NCI-H187 treated with DMSO at 0.1 percent for 48 hours (cell line): ENCODE results near the gene FARP1.
A peak's percentile ranks its signal among the peaks of the same experiment; 100 is the strongest.

Experiments
- DNase-seq: peaks from one replicate; lab custom pipeline; 2025; lab: John Stamatoyannopoulos, UW

FARP1 gene

DNA sequence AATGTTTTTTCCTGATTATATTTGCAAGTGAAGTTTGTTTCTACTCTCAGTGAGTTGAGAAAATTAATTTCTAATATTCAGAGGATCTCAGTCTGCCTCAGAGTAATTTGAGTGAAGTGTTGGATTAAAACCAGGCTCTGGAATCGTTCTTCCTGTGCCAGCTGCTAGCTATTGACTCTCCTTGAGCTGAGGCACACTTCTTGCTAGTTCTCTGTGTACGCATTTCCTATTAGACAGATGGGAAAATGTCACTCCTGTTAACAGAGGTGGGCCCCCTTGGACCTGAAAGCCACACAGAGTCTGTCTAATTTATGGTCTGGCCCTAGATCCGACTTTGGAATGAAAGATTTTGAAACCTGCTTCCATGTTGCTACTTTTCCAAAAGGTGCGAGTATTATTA, 141.8 kb downstream of the FARP1 start:
- DNase-seq, result no peak

DNA sequence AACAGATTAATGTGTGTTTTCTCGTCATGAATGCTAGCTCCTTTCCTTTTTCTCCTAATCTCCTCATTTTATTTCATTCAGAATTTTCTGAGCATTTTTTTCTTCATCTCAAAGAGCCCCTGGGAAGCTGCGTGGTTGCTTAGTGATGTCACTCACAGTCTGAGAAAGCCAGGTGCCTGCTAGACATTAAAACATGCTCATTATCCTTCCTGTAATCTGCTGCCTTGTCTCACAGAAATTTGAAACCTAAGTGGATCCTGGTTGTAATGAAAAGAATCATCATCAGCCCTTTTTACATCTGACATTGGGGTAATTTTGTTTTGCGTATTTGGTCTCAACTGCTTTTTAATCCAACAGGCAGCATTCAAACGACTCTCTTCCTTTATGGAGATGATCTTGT, 142.4 kb downstream of the FARP1 start:
- DNase-seq, result peak; percentile 94

DNA sequence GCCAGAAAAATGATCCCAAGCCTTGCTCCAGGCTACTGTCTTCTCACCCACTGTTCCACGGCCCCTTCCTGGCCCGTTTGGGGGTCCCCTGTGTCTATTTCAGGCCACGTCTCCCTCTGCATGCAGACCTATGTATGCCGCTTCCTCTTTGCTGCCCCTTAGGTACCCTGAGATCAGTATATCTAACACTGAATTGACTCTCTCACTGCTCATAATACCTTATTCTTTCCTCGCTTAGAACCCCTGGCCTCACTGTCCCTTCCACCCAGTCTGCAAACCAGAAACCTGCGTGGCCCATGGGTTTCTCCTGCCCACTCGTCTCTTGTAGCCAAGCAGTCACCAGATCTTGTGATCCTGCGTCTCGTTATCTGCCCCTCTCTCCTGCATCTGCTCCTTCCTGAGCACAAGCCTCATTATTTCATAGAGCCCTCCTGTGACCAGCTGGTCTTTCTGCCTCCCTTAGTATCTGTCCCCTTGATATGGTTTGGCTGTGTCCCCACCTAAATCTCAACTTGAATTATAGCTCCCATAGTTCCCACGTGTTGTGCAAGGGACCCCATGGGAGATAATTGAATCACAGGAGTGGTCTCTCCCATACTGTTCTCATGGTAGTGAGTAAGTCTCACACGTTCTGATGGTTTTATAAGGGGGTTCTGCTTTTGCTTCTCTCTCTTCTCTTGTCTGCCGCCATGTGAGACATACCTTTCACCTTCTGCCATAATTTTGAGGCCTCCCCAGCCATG, 143.1 kb downstream of the FARP1 start:
- DNase-seq, result no peak

DNA sequence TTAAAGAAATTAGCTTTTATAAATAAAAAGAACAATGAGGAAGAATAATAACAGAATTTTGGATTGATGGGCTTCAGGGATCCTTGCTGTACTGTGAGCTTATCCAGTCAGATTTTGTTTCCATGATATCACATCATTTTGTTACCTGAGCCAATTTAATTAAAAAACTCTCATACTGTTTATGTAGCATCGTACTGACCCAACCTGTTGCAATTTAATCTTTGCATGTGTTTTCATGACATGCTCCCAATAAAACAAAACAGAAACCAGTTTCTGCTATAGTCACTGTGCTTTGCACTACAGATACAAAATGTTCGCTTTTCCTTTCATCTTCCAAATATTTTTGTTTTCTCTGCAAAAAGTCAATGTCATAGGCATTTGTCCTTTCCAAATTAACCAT, 143.9 kb downstream of the FARP1 start:
- no peak for DNase-seq

DNA sequence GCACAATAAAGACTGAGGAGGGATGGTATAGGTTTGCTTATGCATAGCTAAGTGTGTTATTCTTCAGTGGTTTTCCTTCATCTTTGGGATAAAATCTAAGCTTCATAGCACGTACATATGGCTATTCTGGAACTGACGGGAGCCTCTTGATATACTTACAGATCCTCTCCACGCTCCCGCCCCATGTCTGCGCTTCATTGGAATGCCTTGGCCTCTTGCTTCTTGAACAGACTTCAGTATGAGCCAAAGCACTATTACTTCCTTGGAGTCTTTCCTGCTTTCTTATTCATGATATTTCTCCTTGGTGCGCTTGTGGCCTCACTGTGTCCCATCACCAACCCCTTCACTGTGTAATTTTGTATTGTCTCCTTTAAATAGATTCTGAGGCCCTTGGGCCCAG, 145.3 kb downstream of the FARP1 start:
- DNase-seq, result no peak

DNA sequence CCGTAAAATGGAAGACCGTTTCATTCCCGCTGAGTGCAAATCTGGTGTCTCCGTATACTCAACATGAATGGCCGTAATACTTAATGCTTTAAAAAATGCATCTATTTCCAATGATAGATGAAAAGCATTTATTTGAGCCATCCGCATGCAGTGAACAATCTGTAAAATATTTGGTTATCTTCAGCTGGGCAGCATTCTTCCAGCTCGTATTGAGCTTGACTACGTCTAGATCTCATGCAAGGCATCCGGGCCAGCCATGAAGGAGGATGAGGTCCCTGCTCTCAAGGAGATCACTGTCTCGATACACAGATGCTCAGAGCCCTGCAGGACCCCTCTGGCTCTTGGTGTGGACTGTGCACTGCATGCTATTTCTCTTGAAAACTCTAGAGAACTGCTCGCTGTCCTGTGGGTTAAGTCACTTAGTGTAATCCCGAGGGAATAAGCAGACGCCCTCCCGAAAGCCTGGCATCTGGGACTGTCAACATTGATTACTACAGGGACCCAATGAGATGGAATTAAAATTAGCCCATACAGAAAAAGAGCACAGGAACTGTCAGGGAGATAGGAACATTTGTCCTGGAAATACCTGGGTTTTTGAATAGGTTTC, 146.5 kb downstream of the FARP1 start:
- DNase-seq, result no peak

DNA sequence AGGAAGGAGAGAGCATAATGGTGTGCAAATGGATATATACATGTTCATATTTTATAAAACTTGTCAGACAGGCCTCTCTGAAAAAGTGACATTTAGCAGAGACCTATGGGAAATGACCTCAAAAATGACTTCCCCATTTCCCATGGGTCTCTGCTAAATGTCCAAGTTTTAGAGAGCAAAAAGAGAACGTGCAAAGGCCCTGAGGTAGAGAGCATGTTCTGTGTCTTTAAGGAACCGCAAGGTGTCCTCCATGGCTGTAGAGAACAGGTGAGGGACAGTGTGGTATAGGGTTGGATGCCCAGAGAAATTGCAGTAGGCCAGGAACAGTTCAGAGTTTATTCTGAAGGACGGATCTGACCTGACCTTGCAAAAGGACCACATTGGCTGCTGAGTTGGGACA, 147.4 kb downstream of the FARP1 start:
- DNase-seq, result no peak

DNA sequence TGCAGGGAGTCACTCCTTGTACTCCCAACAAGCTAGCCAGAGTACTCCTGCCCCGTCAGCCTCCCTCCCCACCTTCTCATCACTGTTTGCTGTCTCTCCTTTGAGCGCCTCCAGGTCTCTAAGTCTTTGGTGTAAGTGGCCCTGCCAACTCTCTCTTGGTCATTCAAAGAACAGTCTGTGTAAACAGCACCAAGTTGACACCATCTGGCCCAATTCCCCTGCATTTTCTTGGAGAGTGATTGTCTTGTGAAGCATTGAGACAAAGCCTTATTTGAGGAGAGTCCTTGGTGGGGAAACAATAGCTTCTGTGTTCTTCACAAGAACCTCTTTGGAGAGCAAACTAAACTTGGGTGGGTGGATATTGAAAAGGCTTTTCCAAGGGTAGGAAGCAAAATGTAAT, 148.8 kb downstream of the FARP1 start:
- no peak for DNase-seq

DNA sequence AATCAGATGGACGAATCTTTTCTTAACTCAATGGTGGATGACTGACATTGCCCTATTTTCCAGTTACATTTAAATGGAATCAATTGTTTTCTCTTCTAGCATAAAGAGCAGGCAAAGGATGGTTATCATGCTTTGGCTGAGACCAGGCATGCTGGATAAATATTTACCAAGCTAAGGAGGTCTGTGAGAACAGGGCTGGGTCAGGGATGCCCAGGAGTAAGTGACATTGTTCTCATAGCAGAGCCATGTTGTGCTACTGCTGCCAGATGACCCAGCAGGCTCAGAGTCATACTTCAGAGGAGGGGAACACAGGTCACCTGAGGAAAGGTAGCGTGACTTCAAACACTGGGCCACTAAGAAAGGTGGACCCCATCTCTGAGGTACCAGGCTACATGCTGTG, 150.2 kb downstream of the FARP1 start:
- DNase-seq, result no peak

DNA sequence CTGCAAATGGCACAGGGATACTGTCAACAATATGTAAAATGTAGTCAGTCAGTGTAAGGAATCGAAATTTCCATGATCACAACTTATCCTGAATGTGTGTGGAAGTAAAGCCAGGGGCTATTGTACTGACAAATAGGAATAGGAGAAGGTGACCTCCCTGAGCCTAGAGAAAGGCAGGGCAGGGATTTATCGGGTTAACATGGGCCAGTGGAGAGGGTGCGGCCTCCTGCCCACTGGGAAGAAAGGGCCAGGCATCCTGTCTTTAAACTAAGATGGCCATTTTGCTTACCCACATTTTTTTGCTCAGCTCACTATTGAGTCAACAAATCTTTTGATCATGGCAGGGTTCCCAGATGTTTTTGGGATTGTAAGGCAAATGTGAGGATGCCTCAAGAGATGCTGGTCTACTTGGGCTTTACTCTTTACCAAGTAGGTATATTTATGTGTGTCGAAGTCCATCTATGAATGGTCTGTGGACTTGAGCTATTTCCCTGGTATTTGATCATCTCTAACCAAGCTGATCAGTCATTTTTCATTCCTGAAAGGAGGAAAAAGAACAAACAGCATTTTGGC, 150.8 kb downstream of the FARP1 start:
- no peak for DNase-seq

DNA sequence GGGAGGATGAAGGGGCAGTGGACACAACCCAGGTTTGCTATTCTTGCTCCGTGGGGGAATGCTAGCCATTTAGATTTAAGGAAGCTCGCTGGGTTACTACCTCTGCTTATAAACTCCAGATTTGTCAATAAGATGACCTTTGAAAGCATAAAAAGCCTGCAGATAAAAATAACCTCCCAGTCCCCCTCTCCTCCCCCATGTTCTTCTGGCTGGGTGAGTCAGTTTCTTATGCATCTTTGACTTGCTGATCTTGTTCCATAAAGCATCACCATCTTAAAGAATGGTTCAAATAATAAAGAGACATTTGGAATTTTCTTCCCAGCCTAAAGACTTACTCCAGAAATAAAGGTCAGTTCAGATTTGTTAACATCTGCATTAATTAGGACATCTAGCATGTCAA, 152.5 kb downstream of the FARP1 start:
- DNase-seq, result no peak

DNA sequence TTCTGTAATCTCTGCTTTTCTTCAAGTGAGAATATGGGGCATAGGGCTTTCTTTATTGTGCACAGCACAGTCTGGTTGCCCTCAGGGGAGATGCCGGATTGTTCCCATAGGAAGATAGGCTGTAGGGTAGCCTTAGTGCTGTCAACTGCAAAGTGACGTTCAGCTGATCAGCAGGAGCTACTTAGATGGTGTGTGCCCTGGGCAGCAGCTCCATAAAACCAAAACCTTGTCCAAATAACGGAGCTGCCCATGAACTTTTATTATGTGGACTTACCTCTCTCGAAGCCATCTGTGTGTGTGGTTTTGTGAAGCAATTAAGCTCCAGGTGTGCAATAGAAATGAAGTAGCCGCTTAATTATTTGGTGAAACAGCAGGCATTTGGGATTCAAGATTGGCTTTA, 154.2 kb downstream of the FARP1 start:
- DNase-seq, result no peak

DNA sequence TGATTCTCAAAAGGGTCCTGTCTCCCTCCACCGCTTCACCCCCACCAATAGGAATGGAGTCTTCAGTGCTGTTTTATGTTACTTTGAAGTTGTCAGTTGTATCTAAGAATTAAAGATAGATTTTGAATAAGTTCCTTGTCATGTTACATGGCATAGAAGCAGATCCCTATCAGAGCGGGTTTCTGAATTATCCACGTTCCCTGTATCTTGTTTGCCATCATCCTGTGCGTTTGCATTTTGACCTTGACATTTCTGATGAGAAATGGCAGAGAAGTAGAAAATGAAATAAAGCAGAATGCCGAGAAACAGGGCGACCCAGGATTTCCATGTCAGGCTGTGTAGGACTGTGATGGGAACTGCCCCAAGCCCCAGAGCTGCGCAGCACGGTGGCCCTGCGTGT, 154.9 kb downstream of the FARP1 start:
- DNase-seq, result no peak

DNA sequence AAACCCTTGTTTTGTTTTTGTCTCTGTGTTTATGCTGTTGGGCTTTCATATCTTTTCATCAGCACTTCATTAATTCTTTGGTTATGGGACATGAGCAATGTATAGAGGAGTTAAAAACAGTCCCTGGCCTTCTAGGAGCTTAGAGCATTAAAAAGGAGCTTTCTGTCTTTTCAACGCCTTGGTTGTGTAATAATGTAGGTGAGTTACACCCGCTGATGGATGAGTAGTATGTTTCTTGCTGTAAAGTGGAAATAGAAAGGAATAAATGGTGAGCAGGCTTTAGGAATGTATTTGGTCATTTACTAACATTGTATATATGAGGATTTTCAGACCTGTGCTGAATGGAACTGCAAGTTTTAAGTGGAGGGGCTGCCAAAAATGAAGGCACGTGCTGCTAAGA, 155.7 kb downstream of the FARP1 start:
- DNase-seq, result no peak

DNA sequence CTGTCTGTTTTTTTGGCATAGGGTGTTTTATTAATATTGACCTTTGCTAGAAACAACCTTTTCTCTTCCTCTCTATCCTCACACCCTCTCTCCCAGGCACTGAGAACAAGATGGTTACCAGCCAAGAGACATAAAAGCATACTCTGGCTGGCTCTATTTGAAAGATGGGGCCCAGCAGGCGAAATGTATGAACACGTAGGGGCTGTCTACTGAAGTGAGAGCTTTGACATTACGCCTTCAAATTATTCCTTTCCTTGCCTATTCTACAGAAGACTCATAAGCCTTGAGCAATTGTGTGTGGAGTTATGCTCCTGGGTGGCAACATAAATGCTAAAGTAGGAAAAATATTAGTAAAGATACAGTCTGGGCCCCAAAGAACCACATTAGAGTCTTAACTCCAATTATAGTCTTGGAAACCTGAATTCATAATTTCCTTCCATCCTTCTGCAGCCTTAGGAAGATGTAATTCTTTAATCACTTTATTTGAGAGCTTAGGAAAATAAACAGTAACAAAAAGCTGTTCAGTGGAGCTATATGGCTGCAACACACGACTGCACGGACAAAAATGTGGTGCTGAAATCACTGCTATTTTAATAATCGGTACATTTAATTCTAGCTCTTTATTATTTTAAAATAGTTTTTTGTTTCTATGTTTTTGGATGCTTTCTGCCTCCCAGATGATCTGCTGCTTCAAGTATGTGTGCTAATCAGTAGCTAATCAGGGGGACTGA, 156.5 kb downstream of the FARP1 start:
- DNase-seq, result no peak

DNA sequence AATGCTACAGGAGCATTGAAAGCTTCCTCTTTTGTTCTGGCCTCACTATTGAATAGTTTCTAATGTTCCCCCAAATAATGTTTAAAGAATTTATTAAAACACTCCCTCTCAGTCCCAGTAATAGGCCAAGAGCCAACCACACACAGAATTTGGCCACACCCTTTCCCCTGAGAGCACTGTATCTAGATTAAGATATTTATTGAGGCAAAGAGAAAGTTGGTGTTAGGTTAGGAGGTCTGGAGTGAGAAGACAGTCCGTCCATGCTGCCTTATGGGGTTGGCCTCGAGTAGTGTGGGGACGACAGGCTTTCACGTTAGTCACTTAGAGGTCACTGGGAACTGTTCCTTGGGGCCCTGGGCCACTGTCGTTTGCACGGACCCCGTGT, 157.1 kb downstream of the FARP1 start:
- no peak for DNase-seq

DNA sequence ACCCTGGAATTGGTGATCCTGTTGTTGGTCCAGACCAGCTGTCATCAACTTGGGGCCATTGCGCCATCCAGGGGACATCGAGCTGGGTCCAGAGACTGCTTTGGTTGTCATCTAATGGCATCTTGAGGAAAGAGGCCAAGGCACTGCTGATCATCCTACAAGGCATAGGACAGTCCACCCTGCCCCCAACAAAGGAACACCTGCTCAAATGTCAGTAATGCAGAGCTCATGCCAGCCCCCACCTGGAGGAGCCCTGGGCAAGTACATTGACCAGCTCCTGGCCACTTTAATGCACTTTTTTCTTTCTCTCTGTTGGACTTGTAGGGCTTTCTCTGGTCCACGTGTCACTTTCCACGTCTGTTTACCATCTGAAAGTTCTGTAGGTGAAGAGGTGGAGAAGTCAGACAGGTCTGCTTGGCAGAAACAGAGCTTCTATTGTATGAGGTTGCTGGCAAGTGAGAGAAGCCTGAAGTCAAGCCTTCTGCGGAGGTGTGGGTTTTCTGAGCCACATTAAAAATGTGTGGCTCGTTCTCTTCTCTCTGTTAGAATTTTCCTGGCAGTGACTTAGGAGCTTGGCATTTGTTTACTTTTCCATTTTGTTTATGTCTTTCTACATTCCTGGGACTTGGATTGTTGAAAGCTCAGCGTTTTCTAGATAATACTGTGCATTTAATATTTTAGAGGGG, 158.2 kb downstream of the FARP1 start:
- DNase-seq, result no peak

DNA sequence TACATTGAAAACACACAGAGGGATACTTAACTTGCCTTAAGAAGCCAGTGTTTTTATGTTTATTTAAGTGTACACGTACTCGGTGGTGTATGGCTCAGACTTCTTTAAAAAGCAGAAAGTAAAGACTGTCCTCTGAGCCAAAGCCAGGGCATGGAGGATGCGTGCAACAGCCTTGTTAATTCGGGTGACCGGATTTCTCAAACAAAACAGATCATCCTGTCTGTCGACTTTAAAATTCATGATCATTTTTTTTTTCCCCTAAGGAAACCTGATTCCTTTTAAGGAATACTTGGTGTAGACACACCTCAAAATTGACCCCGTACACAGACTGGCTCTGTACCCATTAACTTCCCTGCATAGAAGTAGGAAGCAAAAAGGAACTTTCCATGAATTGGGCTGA, 158.8 kb downstream of the FARP1 start:
- DNase-seq, result no peak

DNA sequence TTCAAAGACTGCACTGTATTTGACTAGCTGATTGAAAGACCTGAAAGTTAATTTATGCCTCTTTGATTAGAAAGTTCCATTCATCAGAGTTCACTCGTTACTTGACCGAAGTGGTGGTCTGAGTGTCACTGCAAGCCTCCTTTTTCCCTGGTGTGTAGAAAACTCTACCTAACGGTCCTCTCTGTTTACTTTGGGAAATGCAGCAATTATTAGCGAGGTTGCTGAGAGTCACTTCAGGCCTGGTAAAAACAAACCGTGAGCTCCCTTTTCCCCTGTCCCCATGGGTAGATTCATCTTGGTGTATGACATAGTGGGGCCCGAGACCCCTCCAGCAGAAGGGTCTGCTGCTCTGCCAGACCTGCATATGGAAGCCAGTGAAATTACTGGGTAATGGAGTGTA, 161.0 kb downstream of the FARP1 start:
- DNase-seq, result no peak

DNA sequence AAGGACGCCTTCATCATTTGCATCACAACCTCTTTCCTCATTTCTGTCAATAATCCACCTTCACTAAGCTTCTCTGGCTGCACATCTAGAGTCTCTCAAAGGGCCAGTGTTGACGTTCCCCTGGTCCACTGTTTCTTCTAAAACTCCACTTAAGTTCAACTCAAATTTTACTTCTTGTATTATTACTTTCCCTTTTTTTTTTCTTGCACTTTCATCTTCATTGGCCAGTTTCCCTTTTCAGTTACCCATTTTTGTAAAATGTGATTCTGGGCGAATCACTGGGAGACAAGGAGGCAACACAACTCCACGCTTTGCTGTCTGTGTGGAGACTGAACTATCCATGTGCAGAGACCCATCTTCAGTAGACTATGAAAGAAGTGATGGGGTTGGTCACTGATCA, 162.8 kb downstream of the FARP1 start:
- no peak for DNase-seq

DNA sequence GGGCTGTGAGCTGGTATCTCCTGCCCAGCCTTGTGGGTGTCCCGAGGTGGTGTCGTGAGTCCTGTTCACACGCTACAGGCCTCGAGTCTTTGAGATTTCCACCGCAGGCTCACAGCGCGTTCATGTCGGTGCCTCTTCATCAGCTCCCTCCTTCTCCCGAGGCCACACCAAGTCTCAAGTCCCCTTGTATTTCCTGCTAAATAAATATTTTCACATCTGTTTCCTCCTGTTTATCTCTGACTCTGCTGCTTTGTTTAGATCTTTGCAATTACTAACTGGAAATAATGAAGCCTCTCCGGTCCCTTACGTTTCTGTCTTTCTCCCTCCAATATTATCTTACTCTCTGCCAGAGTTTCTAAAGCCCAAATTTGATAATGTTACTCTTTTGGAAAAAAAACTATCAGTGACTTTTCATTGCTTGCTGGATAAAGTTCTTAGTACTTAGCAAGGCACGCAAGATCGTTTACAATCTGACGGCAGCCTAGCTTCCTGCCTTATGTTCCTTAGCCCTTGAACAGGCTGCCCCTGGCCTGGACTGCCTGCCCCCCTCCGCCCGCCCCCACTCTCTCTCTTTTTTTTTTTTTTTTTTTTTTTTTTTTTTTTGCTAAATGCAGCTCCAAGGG, 164.7 kb downstream of the FARP1 start:
- DNase-seq, result no peak
